Hematopoietic multipotent progenitor cell treated with erythropoietin and hydrocortisone succinate and interleukin-3 and kit ligand, for 17 days (in vitro differentiated cells): ENCODE data around the gene RTN1.

Experiments used
- DNase-seq: peaks from one replicate; pipeline ENCODE4 v3.0.0-alpha.2; 2015; ENCODE audit warnings: low spot score

The RTN1 gene

GRCh38 chr14:59547310-59547709 lies 323.3 kb downstream of the RTN1 start:
- no peak for DNase-seq
